Left lung (tissue), 10 donors: ENCODE results near the gene TERC. TPM values are rescaled to one million over a fixed set of nuclear protein-coding genes. Genes with fewer than 3 reads are reported as not detected.
"Not testable (repeated sequence)": the region's sequence is repeated elsewhere in the genome, so short reads cannot be mapped to it uniquely, and the experiment has no call there.

Experiments used
- ATAC-seq: fragments of 200-7000 bp; cut with Tn5 transposase; one replicate; pipeline ENCODE4 v1.9.1; 2020; ENCODE audit warnings: moderate library complexity
- DNase-seq, 4 donors: peaks; one replicate each; pipeline ENCODE4 v3.0.0-alpha.2; 2013 to 2020
- H3K27ac ChIP-seq, 2 donors: fragments of 200-600 bp; sonication (generic) in 1 of 2; one replicate each; pipeline versions ENCODE4 v1.5.0 to v1.8.0; 2020 to 2021
- H3K27me3 ChIP-seq, 2 donors: fragments of 200-600 bp; sonication (generic) in 1 of 2; one replicate each; pipeline versions ENCODE4 v1.5.0 to v1.8.0; 2020 to 2021
- H3K36me3 ChIP-seq, 2 donors: fragments of 200-600 bp; sonication (generic) in 1 of 2; one replicate each; pipeline versions ENCODE4 v1.5.0 to v1.8.0; 2020 to 2021
- H3K4me1 ChIP-seq, 2 donors: fragments of 200-600 bp; one replicate each; pipeline ENCODE4 v1.8.0; 2021
- H3K4me3 ChIP-seq, 2 donors: fragments of 200-600 bp; sonication (generic) in 1 of 2; one replicate each; pipeline versions ENCODE4 v1.5.0 to v1.8.0; 2020 to 2021; ENCODE audit warnings: mild to moderate bottlenecking in 1 of 2
- H3K9me3 ChIP-seq, 2 donors: fragments of 200-600 bp; sonication (generic) in 1 of 2; one replicate each; pipeline versions ENCODE4 v1.5.0 to v1.8.0; 2020 to 2021
- intact Hi-C, 2 donors: fragments of 100-400 bp; cut with DNase I; formaldehyde crosslinking; loops; one replicate each; pipeline versions ENCODE4 v1.11.2 to v1.14.2; 2022
- polyA plus RNA-seq, 6 donors: library from polyadenylated mRNA; unstranded; fragments of 120-200 nt; gene quantifications; one replicate each; pipeline ENCODE4 v1.2.1, GENCODE V29; 2013; ENCODE audit not compliant: insufficient read length in 6 of 6
- total RNA-seq, 2 donors: library from RNA; stranded (reverse); fragmentation: NEBNext Ultra II Directional; extraction: Animal tissue kit (Norgen Biotek cat#: 25700); gene quantifications; one replicate each; pipeline ENCODE4 v1.2.1, GENCODE V29; 2021
- TF ChIP-seq, protein P1 (sequence below), 2 donors: fragments of 200-600 bp; sonication (generic) in 1 of 2; IDR thresholded peaks; one replicate each; pipeline versions ENCODE4 v1.5.0 to v1.8.0; 2021; ENCODE audit warnings: antibody characterized with exemption in 2 of 2
- donor health status: DM: no; HTN: yes; CAD: no.
- donor health status: DM: no; HTN: no; CAD: no.

TERC gene
- total and polyA plus RNA-seq, 8 donors, result 0.38 to 8.0 (median 0.54) TPM; not detected in 3

DNA sequence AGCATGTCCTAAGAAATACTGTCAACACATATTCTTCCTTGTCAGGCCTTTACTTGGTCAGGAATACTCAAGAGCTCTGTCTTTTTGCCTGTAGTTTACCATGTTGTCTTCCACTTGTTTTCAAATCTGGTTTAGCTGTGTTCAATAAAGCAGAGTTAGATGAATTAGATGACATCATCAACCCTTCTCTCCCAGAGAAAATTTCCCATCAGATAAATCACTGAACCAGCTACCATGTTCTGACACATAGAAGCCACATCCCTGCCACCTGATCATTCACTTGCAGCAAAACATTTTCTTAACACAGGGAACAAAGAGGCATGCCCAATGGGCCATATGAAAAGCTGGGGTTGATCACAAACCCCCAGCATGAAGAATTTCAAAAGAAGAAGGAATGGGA is 42.1 kb downstream of the TERC start:
- Histone ChIP-seq H3K36me3 (no peaks in the 10 kb centered on the region), H3K27ac (no peak overlapping the region), H3K4me3 (no peak overlapping the region), H3K9me3 (no peaks in the 10 kb centered on the region), H3K27me3 (no peaks in the 10 kb centered on the region), H3K4me1 (no peaks in the 10 kb centered on the region)
- DNase-seq (no peak), ATAC-seq (no peak)
- intact Hi-C loops, result no loop called here
- TF ChIP-seq, protein P1, sequence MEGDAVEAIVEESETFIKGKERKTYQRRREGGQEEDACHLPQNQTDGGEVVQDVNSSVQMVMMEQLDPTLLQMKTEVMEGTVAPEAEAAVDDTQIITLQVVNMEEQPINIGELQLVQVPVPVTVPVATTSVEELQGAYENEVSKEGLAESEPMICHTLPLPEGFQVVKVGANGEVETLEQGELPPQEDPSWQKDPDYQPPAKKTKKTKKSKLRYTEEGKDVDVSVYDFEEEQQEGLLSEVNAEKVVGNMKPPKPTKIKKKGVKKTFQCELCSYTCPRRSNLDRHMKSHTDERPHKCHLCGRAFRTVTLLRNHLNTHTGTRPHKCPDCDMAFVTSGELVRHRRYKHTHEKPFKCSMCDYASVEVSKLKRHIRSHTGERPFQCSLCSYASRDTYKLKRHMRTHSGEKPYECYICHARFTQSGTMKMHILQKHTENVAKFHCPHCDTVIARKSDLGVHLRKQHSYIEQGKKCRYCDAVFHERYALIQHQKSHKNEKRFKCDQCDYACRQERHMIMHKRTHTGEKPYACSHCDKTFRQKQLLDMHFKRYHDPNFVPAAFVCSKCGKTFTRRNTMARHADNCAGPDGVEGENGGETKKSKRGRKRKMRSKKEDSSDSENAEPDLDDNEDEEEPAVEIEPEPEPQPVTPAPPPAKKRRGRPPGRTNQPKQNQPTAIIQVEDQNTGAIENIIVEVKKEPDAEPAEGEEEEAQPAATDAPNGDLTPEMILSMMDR (IDR thresholded peaks at IDR 0.05), result no peak

DNA sequence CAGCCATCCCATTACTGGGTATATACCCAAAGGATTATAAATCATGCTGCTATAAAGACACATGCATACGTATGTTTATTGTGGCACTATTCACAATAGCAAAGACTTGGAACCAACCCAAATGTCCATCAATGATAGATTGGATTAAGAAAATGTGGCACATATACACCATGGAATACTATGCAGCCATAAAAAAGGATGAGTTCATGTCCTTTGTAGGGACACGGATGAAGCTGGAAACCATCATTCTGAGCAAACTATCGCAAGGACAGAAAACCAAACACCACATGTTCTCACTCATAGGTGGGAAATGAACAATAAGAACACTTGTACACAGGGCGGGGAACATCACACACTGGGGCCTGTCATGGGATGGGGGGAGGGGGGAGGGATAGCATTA is 46.4 kb downstream of the TERC start:
- H3K27me3 ChIP-seq, H3K4me1 ChIP-seq, H3K36me3 ChIP-seq, H3K9me3 ChIP-seq, H3K27ac ChIP-seq, intact Hi-C loops, ATAC-seq, H3K4me3 ChIP-seq, DNase-seq: not testable (repeated sequence)

Other genes starting within 250 kb of the TERC start
- 10 to 100 TPM; 65.1 to 95.7 TPM for gene MECOM, start 101.3 kb downstream of the TERC start, total RNA-seq
- 100 to 1,000 TPM; 115 to 166 (median 142) TPM for gene MECOM, start 101.3 kb downstream of the TERC start, polyA plus RNA-seq
- 1 to 10 TPM; 2.1 to 2.6 TPM for gene ACTRT3, start 4.5 kb upstream of the TERC start, total RNA-seq
- 1 to 10 TPM; 1.5 to 3.5 (median 2.9) TPM for gene ACTRT3, start 4.5 kb upstream of the TERC start, polyA plus RNA-seq
- gene MYNN, start 8.3 kb upstream of the TERC start, total RNA-seq, result 10 to 100 TPM; 13.1 to 15.4 TPM
- gene MYNN, start 8.3 kb upstream of the TERC start, polyA plus RNA-seq, result 10 to 100 TPM; 28.7 to 36.3 (median 33.2) TPM
- gene LRRIQ4, start 47.8 kb upstream of the TERC start, total RNA-seq, result under 1 TPM; 0.12 to 0.18 TPM
- under 1 TPM; 0.09 to 0.18 (median 0.15) TPM for gene LRRIQ4, start 47.8 kb upstream of the TERC start, polyA plus RNA-seq
- gene LRRC34, start 47.8 kb upstream of the TERC start, total RNA-seq, result 1 to 10 TPM; 2.4 to 5.2 TPM
- 10 to 100 TPM; 10.6 to 15.3 (median 13.0) TPM for gene LRRC34, start 47.8 kb upstream of the TERC start, polyA plus RNA-seq
- under 1 TPM; 0.29 to 0.47 TPM for gene LRRC31, start 104.9 kb upstream of the TERC start, total RNA-seq
- under 1 TPM in 2 of 6 donors, not detected in 4; 0.06 to 0.08 TPM for gene LRRC31, start 104.9 kb upstream of the TERC start, polyA plus RNA-seq
- not detected for gene SAMD7, start 146.5 kb upstream of the TERC start, total RNA-seq
- gene SAMD7, start 146.5 kb upstream of the TERC start, polyA plus RNA-seq, result under 1 TPM in 2 of 6 donors, not detected in 4; 0.06 to 0.08 TPM
- 100 to 1,000 TPM; 146 to 147 TPM for gene SEC62, start 201.7 kb upstream of the TERC start, total RNA-seq
- 100 to 1,000 TPM; 148 to 155 (median 149) TPM for gene SEC62, start 201.7 kb upstream of the TERC start, polyA plus RNA-seq